Measurements from ENCODE around the gene PHAF1. TPM values are rescaled to one million over a fixed set of nuclear protein-coding genes. Genes with fewer than 3 reads are reported as not detected.
"Not testable (repeated sequence)": the region's sequence is repeated elsewhere in the genome, so short reads cannot be mapped to it uniquely, and the experiment has no call there.

The PHAF1 gene
- total RNA-seq, 1 donor from 2014 or later: 14.2 TPM

DNA sequence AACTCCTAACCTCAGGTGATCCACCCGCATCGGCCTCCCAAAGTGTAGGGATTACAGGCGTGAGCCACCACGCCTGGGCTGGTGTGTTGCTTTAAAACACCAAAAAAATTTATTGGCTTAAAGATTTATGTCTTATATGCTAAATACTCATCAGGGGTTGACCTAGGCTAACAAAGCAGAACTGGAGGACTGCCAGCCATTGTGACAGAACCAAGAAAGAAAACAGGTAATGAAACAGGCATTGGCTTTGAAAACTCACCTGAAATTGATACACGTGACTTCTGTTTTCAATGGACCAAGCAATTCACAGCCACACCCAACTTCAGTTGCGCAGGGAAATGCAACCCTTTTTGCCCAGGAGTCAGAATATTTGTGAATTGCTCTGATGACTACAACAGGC lies 4.9 kb upstream of the PHAF1 start:
- no peak for DNase-seq (ENCODE audit: low read depth, low spot score)

DNA sequence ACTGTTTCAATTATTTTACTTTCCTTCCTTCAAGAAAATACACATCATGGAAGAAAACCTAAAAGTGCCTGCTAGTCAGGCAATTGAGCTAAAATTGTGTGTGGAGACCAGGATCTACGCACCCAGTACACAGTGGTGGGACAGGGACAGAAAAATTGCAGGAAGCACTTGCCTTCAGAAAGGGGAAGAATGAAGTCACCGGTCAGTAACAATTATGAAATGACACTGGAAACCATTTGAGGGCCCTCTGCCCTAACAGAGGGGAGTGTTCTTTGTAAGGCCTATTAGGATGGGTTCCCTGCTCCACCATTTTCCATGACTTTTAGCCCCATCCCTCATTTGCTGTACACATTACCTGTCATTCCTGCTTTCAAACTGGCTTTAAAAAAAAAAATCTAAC lies 4.5 kb upstream of the PHAF1 start:
- no peak for DNase-seq (ENCODE audit: low read depth, low spot score)

DNA sequence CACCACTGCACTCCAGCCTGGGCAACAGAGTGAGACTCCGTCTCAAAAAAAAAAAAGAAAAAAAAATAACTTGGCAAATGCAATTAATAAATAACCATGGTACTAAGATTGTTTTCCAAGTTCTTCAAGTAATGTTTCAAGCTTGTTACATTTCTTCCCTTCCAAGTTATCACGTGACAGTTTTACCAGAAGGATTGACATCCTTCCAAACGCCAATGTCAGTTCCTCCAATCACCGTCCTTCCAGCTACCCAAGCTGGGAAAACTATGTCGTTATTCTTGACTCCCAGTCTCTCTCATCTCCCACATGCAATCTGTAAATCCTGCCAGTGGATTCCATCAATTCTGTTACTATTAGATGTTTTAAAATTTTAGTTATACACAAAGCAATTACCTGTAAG lies 3.9 kb upstream of the PHAF1 start:
- DNase-seq (ENCODE audit: low read depth, low spot score): no peak

DNA sequence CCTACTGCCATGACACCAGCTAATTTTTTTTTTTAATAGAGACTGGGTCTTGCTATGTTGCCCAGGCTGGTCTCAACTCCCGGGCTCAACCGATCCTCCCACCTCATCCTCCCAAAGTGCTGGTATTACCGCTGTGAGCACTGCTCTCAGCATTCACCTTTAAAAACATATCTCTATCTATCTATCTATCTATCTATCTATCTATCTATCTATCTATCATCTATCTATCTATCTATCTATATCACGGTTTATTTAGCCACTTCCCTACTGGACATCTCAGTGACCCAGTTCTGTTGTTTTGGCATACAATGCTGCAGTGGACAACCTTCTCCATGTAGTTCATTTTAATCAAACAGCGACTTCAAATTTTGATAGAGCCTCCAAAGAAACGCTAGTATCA lies 1.3 kb upstream of the PHAF1 start:
- DNase-seq (ENCODE audit: low read depth, low spot score): no peak

DNA sequence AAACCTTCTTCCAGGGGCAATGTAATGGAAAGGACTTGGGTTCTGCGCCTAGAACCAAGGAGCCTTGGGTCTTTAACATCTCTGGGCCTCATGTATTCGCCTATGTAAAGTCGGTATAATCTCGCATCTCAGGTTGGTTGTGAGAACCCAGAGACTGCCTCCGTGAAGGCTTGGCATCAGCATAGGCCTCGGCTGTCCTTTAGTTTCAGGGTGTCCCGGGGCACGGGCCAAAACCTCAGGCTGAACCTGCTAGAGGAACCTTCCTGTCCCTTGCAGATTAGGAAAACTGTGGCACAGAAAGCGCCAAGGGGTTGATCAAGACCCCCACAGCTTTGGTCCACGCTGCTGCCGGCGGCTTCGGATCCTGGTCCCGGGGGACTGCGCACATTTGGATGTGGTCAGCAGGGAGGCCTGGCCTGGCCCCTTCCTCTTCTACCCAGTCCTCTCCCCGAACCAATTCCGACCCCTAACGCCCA lies 772 bp upstream of the PHAF1 start:
- no peak for DNase-seq (ENCODE audit: low read depth, low spot score)

DNA sequence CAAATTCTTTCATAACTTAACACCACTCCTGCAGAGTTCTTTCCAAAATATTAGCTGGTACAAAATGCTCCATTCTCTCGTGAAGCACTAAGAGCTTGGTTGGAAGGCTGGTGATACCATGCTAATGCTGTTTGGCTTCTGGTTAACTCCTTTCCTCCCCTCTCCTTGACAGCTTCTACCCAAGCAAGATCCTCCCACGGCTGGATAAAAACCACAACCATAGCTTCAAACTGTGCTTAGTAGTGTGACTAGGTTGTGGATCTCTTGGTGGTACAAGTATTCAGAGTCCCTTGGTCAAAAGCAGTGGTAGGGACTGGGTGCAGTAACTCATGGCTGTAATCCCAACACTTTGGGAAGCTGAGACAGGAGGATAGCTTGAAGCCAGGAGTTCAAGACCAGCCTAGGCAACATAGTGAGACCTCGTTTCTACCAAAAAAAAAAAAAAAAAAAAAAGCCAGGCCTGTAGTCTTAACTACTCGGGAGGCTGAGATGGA lies 2.3 kb downstream of the PHAF1 start:
- no peak for DNase-seq (ENCODE audit: low read depth, low spot score)

DNA sequence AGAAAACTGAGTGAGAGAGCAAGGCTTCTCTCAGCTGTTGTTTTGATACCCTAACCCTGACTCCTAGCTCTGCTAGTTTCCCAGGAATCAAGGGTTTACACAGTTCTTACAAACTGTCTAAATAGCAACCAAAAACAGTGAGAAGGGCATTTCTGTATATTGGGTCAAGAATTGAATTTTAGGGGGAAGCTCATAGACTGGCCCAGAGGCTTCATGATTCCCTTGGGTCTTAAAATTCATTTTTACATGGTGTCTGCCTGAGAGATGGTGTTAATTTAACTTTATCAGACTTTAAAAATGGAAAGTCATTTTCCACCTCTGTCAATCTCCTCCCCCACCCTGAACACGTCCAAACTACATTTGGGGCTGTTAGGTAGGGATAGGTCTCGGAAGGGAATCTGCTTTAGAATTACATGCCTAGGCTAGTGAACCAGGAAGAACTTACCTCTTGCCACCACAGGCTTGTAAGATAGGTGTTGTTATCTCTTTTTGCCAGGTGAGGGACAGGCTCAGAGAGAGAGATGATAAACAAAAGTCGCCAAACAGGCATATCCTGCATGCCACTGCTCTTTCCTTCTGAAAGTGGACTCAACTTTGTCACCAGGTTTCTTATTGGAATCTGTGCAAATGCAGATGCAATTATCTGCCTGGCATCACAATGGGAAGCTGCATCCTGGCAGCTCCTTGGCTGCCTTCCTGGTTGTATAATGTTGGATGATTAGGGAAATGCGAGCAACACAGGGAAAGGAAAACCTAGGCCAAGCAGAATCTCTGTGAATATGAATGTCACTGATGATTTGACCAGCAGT lies 3.1 kb downstream of the PHAF1 start:
- no peak for DNase-seq (ENCODE audit: low read depth, low spot score)

DNA sequence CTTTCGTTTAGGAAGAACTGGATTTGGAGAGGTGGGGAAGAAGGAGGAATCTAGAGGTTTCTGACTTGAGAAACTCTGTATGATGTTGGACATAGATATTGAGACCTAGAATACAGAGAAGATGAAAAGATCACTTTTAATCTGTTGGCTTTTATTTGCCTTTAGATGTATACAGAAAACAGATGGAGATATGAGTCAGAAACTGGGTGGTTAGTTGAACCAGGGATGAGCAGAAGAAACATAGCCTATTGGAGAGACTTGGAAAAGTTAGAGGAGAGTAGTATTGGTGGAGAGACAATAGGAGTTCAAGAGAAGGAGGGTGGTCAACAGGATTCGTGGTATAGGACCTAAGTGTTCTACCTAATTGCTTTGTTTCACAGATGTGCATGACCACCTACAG lies 5.1 kb downstream of the PHAF1 start:
- no peak for DNase-seq (ENCODE audit: low read depth, low spot score)

DNA sequence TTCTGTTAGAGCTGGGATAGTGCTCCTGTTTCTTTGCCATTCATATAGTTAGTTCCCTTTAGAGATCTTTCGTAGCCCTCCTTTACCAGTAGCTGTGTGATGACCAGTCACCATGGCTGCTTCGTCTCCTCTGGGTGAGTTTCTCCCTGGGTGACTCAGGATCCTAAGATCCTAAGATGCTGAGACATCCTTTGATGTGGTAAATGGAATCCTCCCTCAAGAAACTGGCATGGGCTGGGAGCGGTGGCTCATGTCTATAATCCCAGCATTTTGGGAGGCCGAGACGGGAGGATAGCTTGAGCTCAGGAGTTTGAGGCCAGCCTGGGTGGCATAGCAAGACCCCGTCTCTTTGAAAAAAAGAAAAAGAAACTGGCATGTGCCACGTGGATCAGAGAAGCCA lies 5.9 kb downstream of the PHAF1 start:
- DNase-seq (ENCODE audit: low read depth, low spot score): no peak

DNA sequence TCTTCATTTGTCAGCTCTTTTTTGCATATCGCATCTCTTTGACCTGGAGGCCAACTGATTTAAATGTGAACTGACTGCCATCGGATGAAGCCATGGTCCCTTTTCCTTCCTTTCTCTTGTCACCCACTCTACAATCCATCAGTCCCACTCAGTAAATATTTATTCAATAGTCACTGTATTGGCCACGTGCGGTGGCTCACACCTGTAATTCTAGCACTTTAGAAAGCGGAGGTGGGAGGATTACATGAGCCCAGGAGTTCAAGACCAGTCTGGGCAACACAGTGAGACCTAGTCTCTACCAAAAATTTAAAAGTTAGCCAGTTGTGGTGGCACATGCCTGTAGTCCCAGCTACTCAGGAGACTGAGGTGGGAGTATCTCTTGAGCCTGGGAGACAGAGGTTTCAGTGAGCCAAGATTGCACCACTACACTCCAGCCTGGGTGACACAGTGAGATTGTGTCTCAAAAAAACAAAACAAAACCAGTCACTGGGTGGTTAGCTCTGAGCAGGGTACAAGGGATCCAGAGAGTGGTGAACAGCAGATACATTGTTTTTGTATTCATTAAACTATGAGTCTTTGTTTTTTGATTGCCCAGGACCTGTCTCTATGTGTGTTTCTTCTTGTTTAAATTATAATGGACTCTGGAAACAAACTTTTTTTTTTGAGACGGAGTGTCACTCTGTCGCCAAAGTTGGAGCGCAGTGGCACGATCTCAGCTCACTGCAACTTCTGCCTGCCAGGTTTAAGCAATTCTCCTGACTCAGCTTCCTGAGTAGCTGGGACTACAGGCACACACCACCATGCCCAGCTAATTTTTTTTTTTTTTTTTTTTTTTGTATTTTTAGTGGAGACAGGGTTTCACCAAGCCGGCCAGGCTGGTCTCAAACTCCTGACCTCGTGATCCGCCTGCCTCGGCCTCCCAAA lies 6.9 kb downstream of the PHAF1 start:
- no peak for DNase-seq (ENCODE audit: low read depth, low spot score)

DNA sequence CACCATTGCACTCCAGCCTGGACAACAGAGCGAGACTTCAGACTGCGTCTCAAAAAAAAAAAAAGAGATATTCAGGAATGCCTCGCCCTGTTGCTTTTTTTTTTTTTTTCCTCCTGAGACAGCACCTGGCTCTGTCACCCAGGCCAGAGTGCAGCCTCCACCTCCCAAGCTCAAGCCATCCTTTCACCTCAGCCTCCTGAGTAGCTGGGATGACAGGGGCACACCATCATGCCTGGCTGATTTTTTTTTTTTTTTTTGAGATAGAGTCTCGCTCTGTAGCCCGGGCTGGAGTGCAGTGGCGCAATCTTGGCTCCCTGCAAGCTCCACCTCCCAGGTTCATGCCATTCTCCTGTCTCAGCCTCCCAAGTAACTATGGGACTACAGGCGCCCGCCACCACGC lies 8.0 kb downstream of the PHAF1 start:
- no peak for DNase-seq (ENCODE audit: low read depth, low spot score)

DNA sequence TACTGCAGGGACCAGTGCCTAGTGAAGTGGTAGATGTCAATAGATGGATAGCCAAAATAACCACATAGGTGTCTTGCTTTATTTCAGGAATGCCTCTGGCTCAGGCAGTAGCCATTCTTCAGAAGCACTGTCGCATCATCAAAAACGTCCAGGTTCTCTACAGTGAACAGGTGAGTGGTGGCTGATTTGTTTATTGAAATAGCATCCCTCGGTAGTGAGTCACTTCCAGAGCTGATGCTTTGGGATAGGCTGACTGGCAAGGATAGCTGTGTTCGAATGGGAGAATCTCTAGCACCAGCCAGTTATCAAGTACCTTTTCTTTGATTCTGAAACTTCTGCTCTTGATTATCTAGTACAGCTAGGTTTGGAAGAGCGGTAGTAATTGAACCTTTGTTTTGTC lies 10.3 kb downstream of the PHAF1 start:
- DNase-seq (ENCODE audit: low read depth, low spot score): no peak

DNA sequence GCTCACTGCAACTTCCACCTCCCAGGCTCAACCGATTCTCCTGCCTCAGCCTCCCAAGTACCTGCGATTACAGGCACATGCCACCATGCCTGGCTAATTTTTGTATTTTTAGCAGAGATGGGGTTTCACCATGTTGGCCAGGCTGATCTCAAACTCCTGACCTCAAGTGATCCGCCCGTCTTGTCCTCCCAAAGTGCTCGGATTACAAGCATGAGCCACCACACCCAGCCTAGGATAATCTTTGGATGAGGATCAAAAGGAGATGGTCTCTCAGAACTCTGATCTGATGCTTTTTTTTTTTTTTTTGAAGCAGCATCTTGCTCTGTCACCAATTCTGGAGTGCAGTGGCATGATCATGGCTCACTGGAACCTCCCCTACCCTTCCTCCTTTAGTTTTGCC lies 13.1 kb downstream of the PHAF1 start:
- DNase-seq (ENCODE audit: low read depth, low spot score): not testable (repeated sequence)

DNA sequence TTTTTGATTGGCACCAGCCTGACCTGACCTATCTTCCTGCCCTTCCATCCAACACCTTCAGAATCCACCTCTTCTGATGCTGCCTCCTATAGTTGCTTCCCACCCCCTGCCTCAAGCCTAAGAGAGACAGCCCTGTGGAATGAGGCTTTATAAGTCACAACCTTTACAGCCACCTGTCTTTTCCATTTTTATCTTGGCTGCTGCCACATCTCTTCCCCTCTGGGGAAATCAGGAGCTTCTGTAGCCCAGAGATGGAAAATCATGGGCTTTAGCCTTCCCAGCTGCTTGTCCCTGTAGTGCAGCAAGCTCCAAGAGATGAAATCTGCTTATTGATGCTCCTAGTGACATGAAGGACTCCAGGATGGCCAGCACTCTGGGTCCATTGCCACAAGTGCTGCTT lies 18.7 kb downstream of the PHAF1 start:
- DNase-seq (ENCODE audit: low read depth, low spot score): no peak

DNA sequence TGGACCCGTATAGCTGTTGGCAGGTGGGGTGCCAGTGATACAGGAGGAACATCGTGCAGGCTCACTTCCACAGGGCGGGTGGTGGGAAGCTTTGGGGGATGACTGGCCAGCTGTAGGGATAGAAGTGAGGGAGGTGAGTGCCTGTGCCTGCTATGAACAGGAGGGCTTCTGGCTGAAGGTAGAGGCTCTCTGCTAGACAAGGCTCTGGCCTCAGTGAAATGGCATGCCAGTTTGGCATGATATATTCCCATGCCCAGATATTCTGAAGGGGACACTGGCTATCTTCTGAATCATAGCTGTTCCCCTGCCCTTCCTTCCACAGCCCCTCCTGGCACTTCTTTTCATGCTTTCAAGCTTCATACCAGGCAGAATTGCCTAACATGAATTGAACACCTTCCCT lies 19.1 kb downstream of the PHAF1 start:
- no peak for DNase-seq (ENCODE audit: low read depth, low spot score)

DNA sequence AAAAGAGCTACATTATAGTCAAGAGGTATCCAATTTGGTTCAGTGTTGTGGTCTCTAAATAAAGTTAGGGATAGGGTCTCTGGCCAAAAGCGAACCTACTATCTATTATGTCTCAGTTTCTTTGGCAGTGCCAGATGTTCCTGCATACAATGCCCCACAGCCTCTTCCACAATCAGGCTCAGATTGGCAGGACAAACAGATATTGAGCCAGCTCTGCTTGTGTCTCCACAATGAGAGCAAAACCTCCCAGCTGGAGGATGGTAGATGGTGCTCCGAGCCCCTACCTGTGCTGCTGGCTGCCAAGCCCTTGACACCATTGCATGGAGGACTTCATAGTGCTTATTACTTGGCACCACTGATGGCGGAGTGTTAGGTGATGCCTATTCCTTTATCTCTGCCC lies 19.7 kb downstream of the PHAF1 start:
- no peak for DNase-seq (ENCODE audit: low read depth, low spot score)

DNA sequence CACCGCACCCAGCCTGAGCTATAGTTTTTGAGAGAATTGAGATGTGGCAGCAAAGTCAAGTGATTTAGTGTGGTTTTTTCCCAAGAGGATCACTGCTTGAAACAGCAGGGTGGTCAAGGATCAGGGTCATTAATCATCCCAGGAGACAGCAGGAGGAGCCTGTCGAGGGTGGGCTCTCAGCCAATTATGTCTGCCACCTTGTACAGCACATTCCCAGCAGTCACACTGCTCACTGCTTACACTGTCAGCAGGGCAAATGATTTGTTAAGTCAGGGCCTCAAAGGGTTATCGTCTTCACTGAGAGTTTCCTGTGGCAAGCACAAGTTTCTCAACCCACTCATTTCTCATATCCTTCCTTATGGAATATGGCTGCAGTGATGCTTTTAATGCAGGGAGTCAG lies 27.9 kb downstream of the PHAF1 start:
- peak; percentile 88 for DNase-seq (ENCODE audit: low read depth, low spot score)

DNA sequence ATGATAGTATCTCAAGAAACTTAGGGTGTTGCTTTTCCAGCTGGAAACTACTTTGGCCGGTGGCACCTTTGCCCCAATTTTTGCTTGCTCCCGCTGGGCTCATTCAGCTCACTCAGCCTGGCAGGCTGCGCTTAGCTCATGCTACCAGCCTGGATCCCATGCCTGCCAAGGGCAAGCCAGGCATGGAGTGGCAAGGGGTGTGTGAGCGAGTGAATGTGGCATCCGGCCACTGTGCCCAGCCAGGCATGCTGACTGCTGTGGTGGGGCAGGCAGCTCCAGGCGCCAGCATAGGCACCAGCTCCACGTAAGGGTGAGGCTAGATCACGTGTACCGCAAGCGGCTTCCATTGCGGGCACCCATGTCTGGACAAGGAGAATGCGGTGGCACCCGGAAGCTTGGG lies 31.6 kb downstream of the PHAF1 start:
- DNase-seq (ENCODE audit: low read depth, low spot score): no peak

DNA sequence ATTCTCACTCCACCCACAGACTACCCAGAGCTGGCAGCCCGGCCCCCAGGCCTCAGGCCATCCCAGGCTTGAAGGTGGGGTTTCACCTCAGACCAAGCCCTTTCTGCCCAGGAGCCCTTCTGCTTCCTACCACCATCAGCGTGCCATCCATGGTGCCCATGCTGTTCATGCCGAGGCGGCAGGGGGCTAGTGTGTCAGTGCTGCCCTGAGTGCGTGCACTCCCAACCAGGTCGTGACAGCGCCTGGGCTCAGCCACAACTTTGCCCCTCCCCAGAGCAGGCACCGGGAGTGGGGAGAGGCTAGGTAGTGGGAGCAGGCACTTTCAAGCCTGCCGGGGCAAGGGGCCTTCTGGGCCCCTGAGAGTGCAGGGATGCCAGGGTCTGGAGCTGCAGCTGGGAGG lies 32.6 kb downstream of the PHAF1 start:
- DNase-seq (ENCODE audit: low read depth, low spot score): no peak

DNA sequence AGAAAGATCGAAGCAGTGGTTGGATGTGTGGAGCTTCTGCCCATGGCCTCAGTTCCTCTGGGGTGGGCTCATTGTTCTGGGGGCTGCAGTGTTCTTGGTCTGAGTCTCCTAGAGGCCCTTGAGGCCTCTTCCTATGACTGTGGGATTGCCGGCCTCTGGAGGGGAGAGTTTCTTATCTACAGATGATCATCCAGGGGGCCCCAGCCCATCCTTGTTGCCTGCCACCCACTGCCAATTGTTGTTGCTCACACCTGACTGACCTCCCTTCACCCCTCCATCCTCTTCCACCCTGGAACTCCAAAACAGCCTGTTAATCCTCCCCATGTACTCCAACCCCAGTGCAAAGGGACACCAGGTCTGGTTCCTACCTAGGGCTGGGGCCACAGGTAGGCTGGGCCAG lies 35.2 kb downstream of the PHAF1 start:
- no peak for DNase-seq (ENCODE audit: low read depth, low spot score)

DNA sequence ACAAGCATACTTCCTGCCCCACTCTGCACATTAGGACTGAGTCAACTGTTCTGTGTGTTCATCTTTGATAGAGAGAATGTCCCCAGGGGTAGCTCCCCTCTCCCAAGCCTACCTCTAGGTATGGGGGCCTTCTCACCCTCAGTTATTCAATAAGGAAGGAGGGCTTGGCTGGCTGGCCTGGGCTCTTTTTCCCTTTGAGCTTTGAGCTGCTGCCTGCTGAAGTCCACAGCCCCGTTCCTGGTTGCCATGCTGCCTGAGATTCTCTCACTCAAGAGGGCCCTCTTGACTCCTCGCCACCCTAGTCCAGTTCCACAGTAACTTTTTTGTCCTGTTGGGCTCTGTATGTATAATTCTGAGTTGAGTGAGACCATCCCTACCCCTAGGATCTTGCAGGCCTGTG lies 36.0 kb downstream of the PHAF1 start:
- no peak for DNase-seq (ENCODE audit: low read depth, low spot score)
